H1 (cell line): ENCODE measurements around the gene CHAC1. TPM values are rescaled to one million over a fixed set of nuclear protein-coding genes. Genes with fewer than 3 reads are reported as not detected.
"Not testable (repeated sequence)": the region's sequence is repeated elsewhere in the genome, so short reads cannot be mapped to it uniquely, and the experiment has no call there.

Source experiments
- CTCF ChIA-PET: fragments of 300-600 bp; sonication (Branson Sonifier 250); formaldehyde crosslinking; loops from one replicate; lab custom pipeline; 2021; ENCODE audit not compliant: partially characterized antibody; lab: Charles Lee
- POLR2A ChIA-PET: fragments of 300-600 bp; sonication (Branson Sonifier 250); formaldehyde crosslinking; loops from one replicate; lab custom pipeline; 2021; ENCODE audit warnings: inconsistent platforms; ENCODE audit not compliant: partially characterized antibody; lab: Charles Lee
- DNase-seq, 2 experiments: peaks; one replicate each; pipeline versions ENCODE4 v3.0.0 to v3.0.0-alpha.2; 2010 to 2022; ENCODE audit warnings: low spot score in 2 of 2, low read depth in 1 of 2, mixed read lengths in 1 of 2
- FAIRE-seq: peaks from 2 replicates; lab custom pipeline; 2011; peaks lifted over from hg19 to GRCh38; lab: Jason Lieb, UNC
- H2AFZ ChIP-seq: 2 replicates; pipeline ENCODE4 v1.8.1; 2012; ENCODE audit warnings: low read length, inconsistent platforms
- H2AK5ac ChIP-seq: 2 replicates; pipeline ENCODE4 v1.6.1; 2013; ENCODE audit warnings: low read depth, low read length
- H2BK120ac ChIP-seq: replicated peaks from 2 replicates; pipeline ENCODE3; 2013; ENCODE audit warnings: low read depth, low read length, inconsistent platforms
- H2BK12ac ChIP-seq: 2 replicates; pipeline ENCODE4 v1.6.1; 2013; ENCODE audit warnings: low read depth, low read length
- H2BK15ac ChIP-seq: 2 replicates; pipeline ENCODE4 v1.6.1; 2013; ENCODE audit warnings: low read length
- H2BK20ac ChIP-seq: 2 replicates; pipeline ENCODE4 v1.6.1; 2013; ENCODE audit warnings: low read length
- H2BK5ac ChIP-seq: 2 replicates; pipeline ENCODE4 v1.6.1; 2013; ENCODE audit warnings: low read depth, low read length
- H3K14ac ChIP-seq: 2 replicates; pipeline ENCODE4 v1.6.1; 2013; ENCODE audit warnings: inconsistent platforms; ENCODE audit not compliant: insufficient read length
- H3K18ac ChIP-seq: 2 replicates; pipeline ENCODE4 v1.6.1; 2013; ENCODE audit warnings: low read length; ENCODE audit errors: extremely low read depth
- H3K23ac ChIP-seq: 2 replicates; pipeline ENCODE4 v1.6.1; 2013; ENCODE audit warnings: inconsistent platforms; ENCODE audit not compliant: insufficient read length
- H3K23me2 ChIP-seq: 2 replicates; pipeline ENCODE4 v1.6.1; 2013; ENCODE audit warnings: low read depth, low read length
- H3K27ac ChIP-seq: 2 replicates; pipeline ENCODE4 v1.6.1; 2011; ENCODE audit warnings: low read depth, low read length, inconsistent platforms
- H3K27me3 ChIP-seq, 4 experiments: replicated peaks in 1 of 4; 1 replicate in 1 of 4; 2 replicates in 3 of 4; pipeline versions ENCODE4 v1.6.1 to v1.8.1; 2011 to 2013; ENCODE audit warnings: low read length in 3 of 4, mild to moderate bottlenecking in 3 of 4, inconsistent platforms in 2 of 4, mixed read lengths in 2 of 4, moderate library complexity in 1 of 4; ENCODE audit not compliant: control insufficient read depth in 3 of 4, insufficient read depth in 3 of 4; ENCODE audit errors: extremely low read depth in 1 of 4
- H3K36me3 ChIP-seq, 4 experiments: 2 replicates each; pipeline versions ENCODE4 v1.6.1 to v1.8.1; 2011 to 2013; ENCODE audit warnings: mild to moderate bottlenecking in 4 of 4, low read length in 3 of 4, moderate library complexity in 2 of 4, control low read depth in 1 of 4, inconsistent platforms in 1 of 4; ENCODE audit not compliant: insufficient read depth in 4 of 4, control insufficient read depth in 2 of 4
- H3K4ac ChIP-seq: replicated peaks from 2 replicates; pipeline ENCODE3; 2013; ENCODE audit warnings: low read length, low read depth, mixed read lengths, inconsistent platforms; ENCODE audit not compliant: insufficient read length
- H3K4me1 ChIP-seq, 4 experiments: replicated peaks in 1 of 4; 1 replicate in 1 of 4; 2 replicates in 3 of 4; pipeline versions ENCODE4 v1.6.1 to v1.8.1; 2011 to 2013; ENCODE audit warnings: low read length in 3 of 4, inconsistent platforms in 2 of 4, mixed read lengths in 1 of 4; ENCODE audit not compliant: insufficient read depth in 4 of 4, control insufficient read depth in 3 of 4
- H3K4me2 ChIP-seq, 2 experiments: 2 replicates each; pipeline versions ENCODE4 v1.6.1 to v1.8.1; 2011 to 2013; ENCODE audit warnings: low read depth in 2 of 2, low read length in 2 of 2, control low read depth in 1 of 2, inconsistent platforms in 1 of 2, mild to moderate bottlenecking in 1 of 2; ENCODE audit not compliant: insufficient read depth in 1 of 2
- H3K4me3 ChIP-seq, 4 experiments: fragments of 200-600, 300-600 bp in 1 of 4; sonication (generic), shearing (Covaris generic), sonication (Bioruptor Twin) in 1 of 4; 2 replicates each; pipeline versions ENCODE4 v1.5.1 to v1.8.1; 2011 to 2016; ENCODE audit warnings: low read length in 4 of 4, low read depth in 3 of 4, control low read depth in 2 of 4, inconsistent platforms in 2 of 4, mild to moderate bottlenecking in 2 of 4, mixed read lengths in 1 of 4, moderate library complexity in 1 of 4; ENCODE audit not compliant: insufficient read depth in 2 of 4; ENCODE audit errors: extremely low read depth in 1 of 4
- H3K56ac ChIP-seq: replicated peaks from 2 replicates; pipeline ENCODE3; 2013; ENCODE audit warnings: low read depth, mild to moderate bottlenecking, mixed read lengths, low read length, inconsistent platforms; ENCODE audit not compliant: insufficient read length
- H3K79me1 ChIP-seq: 2 replicates; pipeline ENCODE4 v1.6.1; 2013; ENCODE audit warnings: low read depth, low read length, control low read depth
- H3K79me2 ChIP-seq, 2 experiments: 2 replicates each; pipeline versions ENCODE4 v1.6.1 to v1.8.1; 2012 to 2013; ENCODE audit warnings: low read length in 2 of 2, mild to moderate bottlenecking in 2 of 2, inconsistent platforms in 1 of 2; ENCODE audit not compliant: insufficient read depth in 2 of 2, control insufficient read depth in 1 of 2
- H3K9ac ChIP-seq, 4 experiments: replicated peaks in 1 of 4; 1 replicate in 1 of 4; 2 replicates in 3 of 4; pipeline versions ENCODE4 v1.6.1 to v1.8.1; 2011 to 2013; ENCODE audit warnings: low read depth in 3 of 4, low read length in 3 of 4, control low read depth in 2 of 4, mild to moderate bottlenecking in 2 of 4, moderate library complexity in 2 of 4, inconsistent platforms in 1 of 4; ENCODE audit errors: extremely low read depth in 1 of 4
- H3K9me3 ChIP-seq, 2 experiments: 2 replicates each; pipeline versions ENCODE4 v1.6.1 to v1.8.1; 2012 to 2013; ENCODE audit warnings: mild to moderate bottlenecking in 2 of 2, moderate library complexity in 2 of 2, control low read depth in 1 of 2, inconsistent platforms in 1 of 2, low read depth in 1 of 2, low read length in 1 of 2, mixed read lengths in 1 of 2; ENCODE audit not compliant: insufficient read depth in 2 of 2
- H4K20me1 ChIP-seq, 2 experiments: replicated peaks in 1 of 2; 2 replicates each; pipeline versions ENCODE3 to v1.8.1; 2011 to 2013; ENCODE audit warnings: inconsistent platforms in 2 of 2, low read length in 2 of 2, mild to moderate bottlenecking in 1 of 2; ENCODE audit not compliant: insufficient read depth in 2 of 2, control insufficient read depth in 1 of 2
- H4K5ac ChIP-seq: 2 replicates; pipeline ENCODE4 v1.6.1; 2013; ENCODE audit warnings: low read length, low read depth, mixed read lengths, inconsistent platforms; ENCODE audit not compliant: insufficient read length
- H4K8ac ChIP-seq: 2 replicates; pipeline ENCODE4 v1.8.0; 2013; ENCODE audit warnings: mild to moderate bottlenecking, moderate library complexity, low read length, inconsistent platforms; ENCODE audit not compliant: insufficient read depth; ENCODE audit errors: extremely low read depth
- H4K91ac ChIP-seq: replicated peaks from 2 replicates; pipeline ENCODE3; 2013; ENCODE audit warnings: low read length, mixed read lengths, inconsistent platforms; ENCODE audit not compliant: insufficient read length
- WGBS, 2 experiments: shearing (Covaris generic) in 1 of 2; methylation state at CpG; one replicate each; pipeline versions ENCODE4 v1.1.6 to v1.1.7; 2013 to 2015; ENCODE audit warnings: low lambda C conversion rate in 2 of 2, mixed read lengths in 2 of 2, inconsistent platforms in 1 of 2, low coverage in 1 of 2, missing lambda C conversion rate in 1 of 2; ENCODE audit not compliant: insufficient replicate concordance in 2 of 2, insufficient coverage in 1 of 2, insufficient read length in 1 of 2; ENCODE audit errors: extremely low coverage in 1 of 2, missing lambda C conversion rate in 1 of 2; 5-methylcytosine and 5-hydroxymethylcytosine counted together
- polyA plus RNA-seq, 7 experiments: library from polyadenylated mRNA; depleted of rRNA in 3 of 7; stranded (reverse) in 5 of 7; unstranded in 2 of 7; fragments of >200 nt in 5 of 7; fragments of 200-250 nt in 2 of 7; gene quantifications; 1 replicate in 5 of 7; 2 replicates in 1 of 7; 4 replicates in 1 of 7; pipeline versions ENCODE4 v1.2.1 to v1.2.3, GENCODE V29; 2011 to 2013; ENCODE audit warnings: missing spikeins in 2 of 7, mixed read lengths in 2 of 7
- total RNA-seq: library from RNA; stranded (reverse); fragmentation: NEBNext Ultra II Directional; extraction: Animal tissue kit (Norgen Biotek cat#: 25700); gene quantifications from 2 replicates; pipeline ENCODE4 v1.2.1, GENCODE V29; 2021

CHAC1 gene
- total and polyA plus RNA-seq, 2 of the 8 experiments (the other 6 are each of a cell fraction or from before 2014, with no cell fraction given): 34.3 to 159 TPM

DNA sequence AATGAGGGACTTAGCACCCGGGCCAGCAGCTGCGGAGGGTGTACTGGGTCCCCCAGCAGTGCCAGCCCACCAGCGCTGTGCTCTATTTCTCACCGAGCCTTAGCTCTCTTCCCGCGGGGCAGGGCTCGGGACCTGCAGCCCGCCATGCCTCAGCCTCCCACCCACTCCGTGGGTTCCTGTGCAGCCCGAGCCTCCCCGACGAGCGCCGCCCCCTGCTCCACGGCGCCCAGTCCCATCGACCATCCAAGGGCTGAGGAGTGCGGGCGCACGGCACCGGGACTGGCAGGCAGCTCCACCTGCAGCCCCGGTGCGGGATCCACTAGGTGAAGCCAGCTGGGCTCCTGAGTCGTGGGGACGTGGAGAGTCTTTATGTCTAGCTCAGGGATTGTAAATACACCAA lies 8.5 kb downstream of the CHAC1 start:
- not testable (repeated sequence) for H2BK15ac ChIP-seq, H3K27ac ChIP-seq, H3K9me3 ChIP-seq, H2BK20ac ChIP-seq, H3K18ac ChIP-seq, H3K4ac ChIP-seq, H2BK120ac ChIP-seq, H4K91ac ChIP-seq, FAIRE-seq, H3K4me3 ChIP-seq, H2AK5ac ChIP-seq, H3K4me1 ChIP-seq, H3K9ac ChIP-seq, H3K23ac ChIP-seq, H3K23me2 ChIP-seq, H4K8ac ChIP-seq, H3K79me2 ChIP-seq, H3K4me2 ChIP-seq, H3K36me3 ChIP-seq, H2BK12ac ChIP-seq, H3K79me1 ChIP-seq, H2BK5ac ChIP-seq, DNase-seq, H3K27me3 ChIP-seq, H3K56ac ChIP-seq, H3K14ac ChIP-seq, H4K5ac ChIP-seq, H2AFZ ChIP-seq, H4K20me1 ChIP-seq
- CTCF ChIA-PET: interaction anchor here (0.8 to 5.7 kb wide), 8 partner anchors 10 to 67 kb away, joined by 3 to 56 read pairs (median 10); partner anchors contain the start of gene VPS18
- WGBS, 2 experiments: 97% methylated on average over 17 of the region's 25 CpGs; no CpG with 5 or more reads in 1 of the 2 experiments
- POLR2A ChIA-PET: interaction anchor here (1.0 to 28.7 kb wide), 4 partner anchors 8 to 54 kb away, joined by 3 to 1505 read pairs (median 108); partner anchors contain the start of genes CHAC1 and DLL4

DNA sequence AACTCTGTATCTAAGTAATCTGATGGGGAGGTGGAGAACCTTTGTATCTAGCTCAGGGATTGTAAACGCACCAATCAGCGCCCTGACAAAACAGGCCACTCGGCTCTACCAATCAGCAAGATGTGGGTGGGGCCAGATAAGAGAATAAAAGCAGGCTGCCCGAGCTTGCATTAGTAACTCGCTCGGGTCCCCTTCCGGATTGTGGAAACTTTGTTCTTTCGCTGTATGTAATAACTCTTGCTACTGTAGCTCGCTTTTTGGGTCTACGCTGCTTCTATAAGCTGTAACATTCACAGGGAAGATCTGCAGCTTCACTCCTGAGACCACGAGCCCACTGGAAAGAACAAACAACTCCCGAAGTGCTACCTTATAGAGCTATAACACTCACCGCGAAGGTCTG lies 9.0 kb downstream of the CHAC1 start:
- not testable (repeated sequence) for H4K20me1 ChIP-seq, H3K4me1 ChIP-seq, H3K9ac ChIP-seq, H3K23ac ChIP-seq, H3K18ac ChIP-seq, FAIRE-seq, H3K79me2 ChIP-seq, H3K56ac ChIP-seq, H3K4me3 ChIP-seq, H4K8ac ChIP-seq, H3K27ac ChIP-seq, DNase-seq, H2AK5ac ChIP-seq, H2AFZ ChIP-seq, H2BK120ac ChIP-seq, H2BK5ac ChIP-seq, H3K14ac ChIP-seq, H2BK20ac ChIP-seq, H3K23me2 ChIP-seq, H3K9me3 ChIP-seq, H3K27me3 ChIP-seq, H3K4ac ChIP-seq, H3K4me2 ChIP-seq, H4K91ac ChIP-seq, H2BK15ac ChIP-seq, H3K36me3 ChIP-seq, H4K5ac ChIP-seq, H3K79me1 ChIP-seq, H2BK12ac ChIP-seq
- POLR2A ChIA-PET: interaction anchor here (1.3 to 28.7 kb wide), 4 partner anchors 14 to 67 kb away, joined by 4 to 1505 read pairs (median 108); partner anchors contain the start of genes CHAC1 and DLL4
- WGBS, 2 experiments: 96% methylated on average over 14 of the region's 14 CpGs; no CpG with 5 or more reads in 1 of the 2 experiments
- CTCF ChIA-PET: interaction anchor here (0.8 to 5.7 kb wide), 12 partner anchors 8 to 68 kb away, joined by 3 to 56 read pairs (median 9); partner anchors contain the start of gene VPS18
